Suprapubic skin (tissue), 4 donors: ENCODE results near the gene FGF3. TPM values are rescaled to one million over a fixed set of nuclear protein-coding genes. Genes with fewer than 3 reads are reported as not detected.

Source experiments
- DNase-seq, 2 donors: peaks; one replicate each; pipeline ENCODE4 v3.0.0-alpha.2; 2019; ENCODE audit warnings: low spot score in 2 of 2
- H3K27ac ChIP-seq: fragments of 200-600 bp; sonication (generic); one replicate; pipeline ENCODE4 v1.5.1; 2019
- H3K27me3 ChIP-seq: fragments of 200-600 bp; sonication (generic); one replicate; pipeline ENCODE4 v1.5.1; 2019
- H3K36me3 ChIP-seq: fragments of 200-600 bp; sonication (generic); one replicate; pipeline ENCODE4 v1.5.1; 2019
- H3K4me1 ChIP-seq: fragments of 200-600 bp; sonication (generic); one replicate; pipeline ENCODE4 v1.5.1; 2019
- H3K4me3 ChIP-seq: fragments of 200-600 bp; sonication (generic); one replicate; pipeline ENCODE4 v1.5.1; 2019; ENCODE audit warnings: mild to moderate bottlenecking
- H3K9me3 ChIP-seq: fragments of 200-600 bp; sonication (generic); one replicate; pipeline ENCODE4 v1.5.1; 2019
- EP300 ChIP-seq: sonication (generic); formaldehyde crosslinking; IDR thresholded peaks from one replicate; pipeline ENCODE4 v1.6.1; 2017; ENCODE audit warnings: antibody characterized with exemption
- POLR2A ChIP-seq, 2 donors: fragments of 450-650 bp; IDR thresholded peaks; one replicate each; pipeline ENCODE4 v1.6.1; 2017; ENCODE audit warnings: antibody characterized with exemption in 2 of 2, mild to moderate bottlenecking in 2 of 2, moderate library complexity in 2 of 2
- POLR2AphosphoS5 ChIP-seq, 3 donors: sonication (generic); formaldehyde crosslinking; IDR thresholded peaks; one replicate each; pipeline ENCODE4 v1.6.1; 2017; ENCODE audit warnings: antibody characterized with exemption in 3 of 3
- WGBS: methylation state at CpG from one replicate; pipeline ENCODE4 v1.1.5; 2018; 5-methylcytosine and 5-hydroxymethylcytosine counted together
- total RNA-seq, 4 donors: library from RNA; depleted of rRNA; stranded (reverse); fragments of >200 nt; gene quantifications; one replicate each; pipeline ENCODE4 v1.1.0, GENCODE V29; 2016
- TF ChIP-seq, protein P1 (sequence below), 2 donors: fragments of 200-600 bp in 1 of 2; fragments of 450-650 bp in 1 of 2; sonication (generic) in 1 of 2; IDR thresholded peaks; one replicate each; pipeline ENCODE4 v1.5.1; 2016 to 2019; ENCODE audit warnings: antibody characterized with exemption in 2 of 2, mild to moderate bottlenecking in 1 of 2, moderate library complexity in 1 of 2

Gene FGF3
- total RNA-seq, 4 donors from 2014 or later, result not detected

DNA sequence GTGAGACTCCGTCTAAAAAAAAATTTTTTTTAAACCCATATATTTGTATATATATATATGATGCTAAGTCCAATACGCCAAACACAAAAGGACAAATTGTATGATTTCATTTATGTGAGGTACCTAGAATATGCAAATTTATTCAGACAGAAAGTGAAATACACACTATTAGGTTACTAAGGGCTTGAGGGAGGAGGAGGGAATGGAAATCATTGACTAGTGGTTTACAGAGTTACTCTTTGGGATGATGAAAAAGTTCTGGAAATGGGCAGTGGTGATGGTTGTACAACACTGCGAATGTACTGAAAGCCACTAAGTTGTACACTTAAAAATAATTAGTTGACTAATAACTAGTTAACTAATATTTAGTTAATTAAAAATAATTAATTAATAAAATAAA lies 36.2 kb upstream of the FGF3 start:
- Histone ChIP-seq H3K27me3 (peaks cover 46% of the 10 kb centered on the region), H3K36me3 (no peaks in the 10 kb centered on the region), H3K4me1 (no peaks in the 10 kb centered on the region), H3K4me3 (no peak overlapping the region), H3K27ac (no peak overlapping the region), H3K9me3 (peaks cover 12% of the 10 kb centered on the region)
- no peak for TF ChIP-seq EP300
- TF ChIP-seq, protein P1, sequence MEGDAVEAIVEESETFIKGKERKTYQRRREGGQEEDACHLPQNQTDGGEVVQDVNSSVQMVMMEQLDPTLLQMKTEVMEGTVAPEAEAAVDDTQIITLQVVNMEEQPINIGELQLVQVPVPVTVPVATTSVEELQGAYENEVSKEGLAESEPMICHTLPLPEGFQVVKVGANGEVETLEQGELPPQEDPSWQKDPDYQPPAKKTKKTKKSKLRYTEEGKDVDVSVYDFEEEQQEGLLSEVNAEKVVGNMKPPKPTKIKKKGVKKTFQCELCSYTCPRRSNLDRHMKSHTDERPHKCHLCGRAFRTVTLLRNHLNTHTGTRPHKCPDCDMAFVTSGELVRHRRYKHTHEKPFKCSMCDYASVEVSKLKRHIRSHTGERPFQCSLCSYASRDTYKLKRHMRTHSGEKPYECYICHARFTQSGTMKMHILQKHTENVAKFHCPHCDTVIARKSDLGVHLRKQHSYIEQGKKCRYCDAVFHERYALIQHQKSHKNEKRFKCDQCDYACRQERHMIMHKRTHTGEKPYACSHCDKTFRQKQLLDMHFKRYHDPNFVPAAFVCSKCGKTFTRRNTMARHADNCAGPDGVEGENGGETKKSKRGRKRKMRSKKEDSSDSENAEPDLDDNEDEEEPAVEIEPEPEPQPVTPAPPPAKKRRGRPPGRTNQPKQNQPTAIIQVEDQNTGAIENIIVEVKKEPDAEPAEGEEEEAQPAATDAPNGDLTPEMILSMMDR (IDR thresholded peaks at IDR 0.05), result no peak
- TF ChIP-seq POLR2A (IDR thresholded peaks at IDR 0.05), result no peak
- no peak for TF ChIP-seq POLR2AphosphoS5 (IDR thresholded peaks at IDR 0.05)
- WGBS, result 91% methylated on average over 3 of the region's 3 CpGs
- DNase-seq, result no peak

DNA sequence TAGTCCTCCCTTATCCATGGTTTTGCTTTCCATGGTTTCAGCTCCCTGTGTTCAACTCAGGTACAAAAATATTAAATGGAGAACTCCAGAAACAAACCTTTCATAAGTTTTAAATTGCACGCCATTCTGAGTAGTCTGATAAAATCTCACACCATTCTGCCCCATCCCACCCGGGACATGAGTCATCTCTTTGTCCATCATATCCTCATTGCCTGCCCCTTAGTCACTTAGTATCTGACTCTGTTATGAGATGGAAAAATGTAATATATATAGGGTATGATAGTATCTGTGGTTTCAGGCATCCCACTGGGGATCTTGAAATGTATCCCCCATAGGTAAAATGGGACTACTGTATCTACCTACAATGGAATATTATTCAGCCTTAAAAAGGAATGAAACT lies 35.5 kb upstream of the FGF3 start:
- Histone ChIP-seq H3K36me3 (no peaks in the 10 kb centered on the region), H3K4me1 (no peaks in the 10 kb centered on the region), H3K27me3 (peaks cover 46% of the 10 kb centered on the region), H3K4me3 (no peak overlapping the region), H3K9me3 (peaks cover 12% of the 10 kb centered on the region), H3K27ac (no peak overlapping the region)
- WGBS, result 68% methylated on average over 2 of the region's 2 CpGs
- DNase-seq, result no peak
- TF ChIP-seq, protein P1 (IDR thresholded peaks at IDR 0.05), result no peak
- TF ChIP-seq POLR2A (IDR thresholded peaks at IDR 0.05) (no peak), EP300 (no peak), POLR2AphosphoS5 (IDR thresholded peaks at IDR 0.05) (no peak)

DNA sequence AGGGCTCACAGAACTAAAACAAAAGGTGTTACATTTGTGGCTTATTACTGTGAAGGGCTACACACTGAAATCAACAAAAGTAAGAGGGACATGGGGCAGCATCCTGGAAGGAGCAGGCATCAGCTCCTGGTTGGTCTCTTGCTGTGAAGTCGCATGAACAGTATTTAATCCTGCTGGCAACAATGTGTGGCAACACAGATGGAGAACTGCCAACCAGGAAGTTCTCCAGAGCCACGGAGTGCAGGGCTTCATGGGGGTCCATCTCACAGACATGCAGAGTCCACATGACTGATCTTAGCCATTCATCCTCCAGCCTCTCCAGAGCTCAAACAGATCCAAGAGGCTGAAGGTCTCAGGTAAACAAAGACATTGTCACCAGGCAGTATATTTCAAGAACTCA lies 32.8 kb upstream of the FGF3 start:
- Histone ChIP-seq H3K4me1 (no peaks in the 10 kb centered on the region), H3K9me3 (peaks cover 12% of the 10 kb centered on the region), H3K36me3 (no peaks in the 10 kb centered on the region), H3K4me3 (no peak overlapping the region), H3K27me3 (peaks cover 35% of the 10 kb centered on the region), H3K27ac (no peak overlapping the region)
- TF ChIP-seq POLR2A (IDR thresholded peaks at IDR 0.05) (no peak), POLR2AphosphoS5 (IDR thresholded peaks at IDR 0.05) (no peak), EP300 (no peak)
- TF ChIP-seq, protein P1 (IDR thresholded peaks at IDR 0.05), result no peak
- DNase-seq, result no peak
- WGBS, result 32% methylated on average over 2 of the region's 2 CpGs

DNA sequence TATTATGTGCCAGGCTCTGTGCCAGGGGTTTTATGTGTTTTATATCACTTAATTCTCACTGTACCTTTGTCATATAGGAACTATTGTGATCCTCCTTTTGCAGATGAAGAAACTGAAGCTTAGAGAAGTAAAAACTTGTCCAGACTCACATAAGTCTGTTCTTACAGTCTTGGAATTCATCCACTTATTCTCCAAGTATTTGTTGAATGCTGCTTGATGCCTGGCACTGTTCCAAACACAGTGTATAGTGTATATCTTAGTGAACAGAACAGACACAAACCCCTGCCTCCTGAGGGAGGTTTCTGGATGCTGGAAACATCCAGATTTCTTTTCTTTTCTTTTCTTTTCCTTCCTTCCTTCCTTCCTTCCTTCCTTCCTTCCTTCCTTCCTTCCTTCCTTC lies 29.0 kb upstream of the FGF3 start:
- H3K4me1 ChIP-seq, result no peaks in the 10 kb centered on the region
- H3K36me3 ChIP-seq, result no peaks in the 10 kb centered on the region
- no peak overlapping the region for H3K4me3 ChIP-seq
- no peak for DNase-seq
- H3K27me3 ChIP-seq, result peaks cover 28% of the 10 kb centered on the region
- H3K27ac ChIP-seq, result no peak overlapping the region
- no peak for TF ChIP-seq EP300
- TF ChIP-seq, protein P1 (IDR thresholded peaks at IDR 0.05), result no peak
- TF ChIP-seq POLR2AphosphoS5 (IDR thresholded peaks at IDR 0.05), result no peak
- no peak for TF ChIP-seq POLR2A (IDR thresholded peaks at IDR 0.05)
- H3K9me3 ChIP-seq, result peaks cover 8% of the 10 kb centered on the region

DNA sequence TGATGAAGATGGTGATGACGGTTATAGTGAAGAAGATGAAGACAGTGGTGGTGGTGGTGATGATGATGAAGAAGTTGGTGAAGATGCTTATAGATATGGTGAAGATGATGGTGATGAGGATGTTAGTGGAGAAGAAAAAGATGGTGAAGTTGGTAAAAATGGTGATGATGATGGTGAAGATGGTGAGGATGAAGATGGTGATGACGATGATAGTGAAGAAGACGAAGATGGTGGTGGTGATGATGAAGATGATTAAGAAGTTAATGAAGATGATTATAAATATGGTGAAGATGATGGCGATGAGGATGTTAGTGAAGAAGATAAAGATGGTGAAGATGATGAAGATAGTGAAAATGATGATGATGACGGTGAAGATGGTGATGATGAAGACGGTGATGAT lies 25.2 kb upstream of the FGF3 start:
- Histone ChIP-seq H3K27me3 (peaks cover 27% of the 10 kb centered on the region), H3K4me1 (no peaks in the 10 kb centered on the region), H3K27ac (no peak overlapping the region), H3K4me3 (no peak overlapping the region), H3K36me3 (no peaks in the 10 kb centered on the region), H3K9me3 (no peaks in the 10 kb centered on the region)
- no peak for DNase-seq
- TF ChIP-seq POLR2AphosphoS5 (IDR thresholded peaks at IDR 0.05), result no peak
- TF ChIP-seq, protein P1 (IDR thresholded peaks at IDR 0.05), result no peak
- TF ChIP-seq EP300, result no peak
- TF ChIP-seq POLR2A (IDR thresholded peaks at IDR 0.05), result no peak
- WGBS, result 92% methylated on average over 6 of the region's 6 CpGs
